GM19468 (cell line): ENCODE results near the gene TMEM163.
"Not testable (repeated sequence)": the region's sequence is repeated elsewhere in the genome, so short reads cannot be mapped to it uniquely, and the experiment has no call there.

Source experiments
- ATAC-seq: cut with Tn5 transposase; IDR thresholded peaks from one replicate; pipeline ENCODE4 v1.9.1; 2021; ENCODE audit warnings: mild to moderate bottlenecking, moderate library complexity, moderate number of reproducible peaks; ENCODE audit not compliant: unreplicated experiment; ENCODE audit errors: extremely low read depth

The TMEM163 gene

DNA sequence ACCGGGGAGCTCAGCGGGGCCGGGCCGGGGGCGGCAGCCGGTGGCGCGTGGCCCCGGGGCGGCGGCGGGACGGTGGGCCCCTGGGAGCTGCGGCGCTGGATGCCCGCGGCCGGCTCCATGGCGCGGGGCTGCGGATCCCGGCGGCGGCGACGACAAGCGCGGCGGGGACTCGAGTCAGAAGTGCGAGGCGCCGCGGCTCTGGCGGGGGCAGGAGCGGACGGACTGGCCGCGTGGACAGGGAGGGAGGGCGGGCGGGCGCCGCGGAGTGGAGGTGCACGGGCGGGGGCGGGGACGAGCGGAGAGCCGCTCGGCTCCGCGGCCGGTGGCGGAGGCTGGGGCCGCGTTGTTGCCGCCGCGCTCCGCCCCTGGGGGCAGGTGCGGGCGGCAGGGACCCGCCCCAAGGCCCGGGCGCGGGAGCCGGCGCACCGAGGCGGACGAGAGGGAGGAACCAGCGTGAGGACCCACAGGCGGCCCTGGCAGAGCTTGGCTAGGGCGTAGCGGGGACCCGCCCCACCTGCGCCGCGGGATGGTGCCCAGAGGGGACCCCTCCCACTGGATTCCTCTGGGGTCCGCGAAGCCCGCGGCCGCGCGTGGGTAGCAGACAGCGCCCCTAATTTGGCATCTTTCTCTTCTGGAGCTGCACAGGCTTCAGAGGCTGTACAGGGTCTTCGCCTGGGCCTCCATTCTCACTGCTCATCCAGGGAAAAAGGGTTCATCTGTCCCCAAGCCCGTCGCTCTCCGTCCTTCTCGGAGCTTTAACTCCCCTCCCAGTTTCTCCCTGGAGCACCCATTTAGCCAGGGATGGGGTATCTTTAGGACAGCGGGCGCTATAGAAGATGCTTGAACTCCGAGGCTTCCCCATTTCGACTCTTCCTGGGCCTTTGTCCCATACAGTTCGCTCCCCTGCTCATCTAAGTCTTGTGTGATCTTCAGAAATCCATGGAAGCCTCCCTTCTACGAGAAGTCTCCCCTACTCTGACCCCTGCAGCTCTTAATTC is at the start of gene TMEM163:
TMEM163 (minus strand) TSS at position 184 of the 998 bp plus-strand sequence.
- ATAC-seq = no peak

DNA sequence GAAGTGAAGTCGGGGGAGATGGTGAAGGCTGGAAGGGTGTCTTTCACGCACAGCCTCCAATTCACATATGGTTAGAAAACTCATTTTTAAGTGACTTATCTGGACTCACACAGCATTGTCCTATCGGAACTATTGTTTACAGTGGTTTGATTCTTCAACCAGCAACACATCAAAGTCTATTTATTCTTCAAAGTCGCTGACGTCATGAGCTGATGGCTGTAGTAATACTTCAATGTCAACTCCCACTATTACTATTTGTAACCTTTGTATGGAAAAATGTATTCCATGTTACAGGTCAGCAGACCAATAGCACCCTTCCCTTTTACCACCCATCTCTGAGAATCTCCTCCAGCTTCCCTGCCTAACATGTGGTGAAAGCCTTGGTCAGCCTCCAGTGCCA is 47.8 kb upstream of the TMEM163 start:
- ATAC-seq = no peak

DNA sequence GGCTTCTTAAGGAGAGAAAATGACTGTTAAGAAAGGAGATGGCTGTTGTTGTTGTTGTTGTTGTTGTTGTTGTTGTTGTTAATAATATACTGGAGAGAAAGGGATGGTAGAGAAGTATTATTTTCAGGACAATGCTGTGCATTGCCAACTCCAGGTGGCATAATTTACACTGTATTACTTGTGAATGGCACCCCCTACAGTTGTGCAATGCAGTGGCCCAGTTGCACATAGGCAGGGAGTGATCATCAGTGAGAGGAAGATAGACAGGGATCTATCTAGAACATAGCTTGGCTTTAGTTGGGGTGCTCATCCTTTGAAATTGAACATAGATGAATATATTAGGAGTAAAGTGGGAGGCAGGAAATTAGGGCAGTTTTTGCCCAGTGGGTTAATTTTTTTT is 47.2 kb upstream of the TMEM163 start:
- no peak for ATAC-seq

DNA sequence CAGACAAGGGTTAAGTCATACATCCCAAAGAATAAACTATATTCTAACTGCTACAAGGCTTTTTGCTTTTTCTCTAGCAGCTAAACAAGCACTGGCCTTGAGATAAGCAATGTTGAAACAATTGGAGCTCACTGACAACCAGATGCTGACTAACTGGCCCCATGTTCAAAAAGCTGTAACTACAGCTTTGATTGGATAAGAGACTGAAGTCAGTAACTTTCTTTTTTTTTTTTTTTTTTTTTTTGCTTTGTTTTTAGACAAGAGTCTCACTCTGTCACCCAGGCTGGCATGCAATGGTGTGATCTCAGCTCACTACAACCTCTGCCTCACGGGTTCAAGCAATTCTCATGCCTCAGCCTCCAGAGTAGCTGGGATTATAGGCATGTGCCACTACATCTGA is 45.4 kb upstream of the TMEM163 start:
- no peak for ATAC-seq

DNA sequence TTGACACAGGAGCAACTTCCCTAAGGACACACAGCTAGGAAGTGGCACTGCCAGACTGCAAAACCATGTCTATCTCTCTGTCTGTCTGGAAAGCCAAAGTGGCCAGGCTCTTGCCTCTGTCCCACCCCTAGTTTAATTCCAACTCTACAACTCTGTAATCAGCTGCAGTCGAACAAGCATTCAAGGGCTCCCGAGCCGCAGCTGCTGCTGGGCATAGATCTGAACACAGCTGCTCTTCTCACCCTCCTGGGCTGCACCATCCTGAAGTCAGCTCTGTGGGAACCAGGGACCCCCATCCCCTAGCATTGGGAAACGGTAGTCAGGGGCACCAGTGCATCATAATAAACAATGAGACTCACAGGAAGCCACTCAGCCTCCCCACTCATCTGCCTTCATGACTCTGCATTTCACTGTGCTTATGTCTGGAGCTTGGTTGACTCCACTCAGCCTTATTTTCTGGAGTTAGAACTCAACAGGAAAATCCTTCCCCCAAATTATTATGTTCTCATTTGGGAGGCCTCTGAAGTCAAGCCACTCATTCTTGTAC is 44.4 kb upstream of the TMEM163 start:
- no peak for ATAC-seq

DNA sequence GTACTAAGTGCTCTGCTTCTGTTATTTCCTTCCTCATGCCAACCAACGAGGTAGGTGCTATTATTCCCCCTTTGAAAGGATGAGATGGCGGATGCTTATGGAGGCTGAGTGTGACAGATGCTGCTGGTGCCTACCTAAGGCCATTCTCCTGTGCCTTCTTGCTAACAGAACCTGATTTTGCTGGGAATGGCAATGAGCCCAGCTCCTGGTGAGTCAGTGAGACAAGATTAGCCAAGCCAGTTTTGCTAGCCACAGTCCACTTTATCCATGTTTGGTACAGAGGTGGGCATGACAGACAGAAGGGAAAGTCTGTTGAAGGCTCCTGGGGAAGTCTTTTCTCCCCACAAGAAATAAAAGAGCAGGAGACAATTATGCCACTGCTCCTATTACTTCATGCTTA is 43.7 kb upstream of the TMEM163 start:
- no peak for ATAC-seq

DNA sequence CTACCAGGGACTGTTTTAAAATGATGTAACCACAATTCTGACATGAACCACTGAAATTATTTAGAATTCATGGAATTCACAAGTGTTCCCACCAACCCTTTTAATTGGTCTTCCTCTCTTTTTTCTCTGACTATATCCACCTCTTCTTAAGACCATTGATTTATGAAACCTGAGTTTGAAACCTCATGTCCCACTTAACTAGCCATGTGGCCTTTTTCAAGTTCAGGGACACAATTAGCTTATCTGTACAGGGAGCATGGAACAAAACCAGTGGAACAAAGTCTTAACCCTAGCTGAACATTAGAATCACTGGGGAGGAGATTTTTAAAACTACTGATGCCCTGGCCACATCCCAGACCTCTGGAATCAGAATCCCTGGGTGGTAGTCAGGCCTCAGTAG is 41.6 kb upstream of the TMEM163 start:
- no peak for ATAC-seq

DNA sequence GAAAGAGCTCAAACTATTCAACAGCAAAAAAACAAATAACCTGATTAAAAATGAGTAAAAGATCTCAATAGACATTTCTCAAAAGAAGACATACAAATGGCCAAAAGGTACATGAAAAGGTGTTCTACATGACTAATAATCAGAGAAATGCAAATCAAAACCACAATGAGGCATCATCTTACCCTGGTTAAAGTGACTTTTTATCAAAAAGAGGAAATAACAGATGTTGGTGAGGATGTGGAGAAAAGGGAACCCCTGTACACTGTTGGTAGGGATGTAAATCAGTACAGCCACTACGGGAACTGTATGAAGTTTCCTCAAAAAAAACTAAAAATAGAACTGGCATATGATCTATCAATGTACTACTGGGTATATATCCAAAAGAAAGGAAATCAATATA is 39.8 kb upstream of the TMEM163 start:
- ATAC-seq = peak; percentile 80

DNA sequence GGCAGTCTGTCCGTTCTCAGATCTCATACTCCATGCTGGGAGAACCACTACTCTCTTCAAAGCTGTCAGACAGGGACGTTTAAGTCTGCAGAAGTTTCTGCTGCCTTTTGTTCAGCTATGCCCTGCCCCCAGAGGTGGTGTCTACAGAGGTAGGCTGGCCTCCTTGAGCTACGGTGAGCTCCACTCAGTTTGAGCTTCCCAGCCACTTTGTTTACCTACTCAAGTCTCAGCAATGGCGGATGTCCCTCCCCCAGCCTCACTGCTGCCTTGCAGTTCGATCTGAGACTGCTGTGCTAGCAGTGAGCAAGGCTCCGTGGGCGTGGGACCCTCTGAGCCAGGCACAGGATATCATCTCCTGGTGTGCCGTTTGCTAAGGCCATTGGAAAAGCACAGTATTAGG is 33.2 kb upstream of the TMEM163 start:
- not testable (repeated sequence) for ATAC-seq

DNA sequence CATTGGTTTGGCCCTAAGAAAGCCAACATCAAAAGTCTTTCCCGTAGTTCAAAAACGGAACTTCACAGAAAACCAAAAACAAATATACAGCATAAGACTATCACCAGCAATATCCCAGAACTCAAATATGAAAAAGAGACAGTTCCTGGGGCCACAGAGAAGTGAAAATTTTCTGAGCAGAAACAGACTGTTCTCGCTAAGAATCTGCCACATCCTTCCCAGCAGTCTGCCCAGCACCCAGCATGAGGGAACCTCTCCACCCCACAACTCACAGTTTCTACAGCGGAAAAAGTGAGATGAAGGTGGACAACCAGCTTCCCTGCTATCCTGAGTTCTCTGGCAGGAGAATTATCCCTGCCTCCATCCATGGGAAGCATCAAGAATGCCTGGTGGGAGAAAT is 26.7 kb upstream of the TMEM163 start:
- no peak for ATAC-seq

DNA sequence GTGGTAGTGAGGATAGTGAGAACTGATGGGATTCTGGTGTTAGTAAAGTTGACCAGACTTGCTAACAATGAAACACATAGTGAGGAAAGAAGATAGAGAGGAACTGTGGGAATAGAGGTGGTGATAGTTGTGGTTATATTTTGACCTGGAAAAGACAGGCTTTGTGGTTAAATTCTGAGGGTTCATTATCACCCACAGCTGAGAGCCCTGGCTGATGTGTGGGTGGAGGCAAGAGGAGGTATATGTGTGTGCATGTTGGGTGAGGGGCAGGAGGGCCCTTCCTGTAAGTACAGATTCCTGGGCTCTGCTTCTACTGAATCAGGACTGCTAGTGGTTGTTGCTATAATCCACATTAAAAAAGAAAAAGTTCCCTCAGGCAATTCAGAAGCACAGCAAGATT is 26.2 kb upstream of the TMEM163 start:
- no peak for ATAC-seq

DNA sequence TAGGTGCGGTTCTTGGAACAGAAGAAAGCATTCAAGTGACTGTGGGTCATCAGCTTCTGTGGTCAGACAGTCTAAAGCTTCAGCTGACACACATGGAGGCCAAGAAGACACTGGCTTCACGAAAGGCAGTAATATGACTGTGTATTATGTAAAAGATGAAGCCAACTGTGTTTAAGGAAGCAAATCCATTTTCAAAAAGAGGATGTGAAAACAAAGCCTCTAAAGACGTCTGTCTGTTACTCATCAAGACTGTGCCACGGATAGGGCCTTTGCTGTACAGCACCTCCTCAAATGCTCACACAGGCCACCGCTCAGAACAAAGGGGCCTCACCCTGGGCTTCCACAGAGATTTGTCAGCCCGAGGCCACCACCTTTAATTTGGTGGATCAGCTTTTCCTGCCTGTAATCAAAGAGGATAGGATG is 21.1 kb upstream of the TMEM163 start:
- peak; percentile 95 for ATAC-seq

DNA sequence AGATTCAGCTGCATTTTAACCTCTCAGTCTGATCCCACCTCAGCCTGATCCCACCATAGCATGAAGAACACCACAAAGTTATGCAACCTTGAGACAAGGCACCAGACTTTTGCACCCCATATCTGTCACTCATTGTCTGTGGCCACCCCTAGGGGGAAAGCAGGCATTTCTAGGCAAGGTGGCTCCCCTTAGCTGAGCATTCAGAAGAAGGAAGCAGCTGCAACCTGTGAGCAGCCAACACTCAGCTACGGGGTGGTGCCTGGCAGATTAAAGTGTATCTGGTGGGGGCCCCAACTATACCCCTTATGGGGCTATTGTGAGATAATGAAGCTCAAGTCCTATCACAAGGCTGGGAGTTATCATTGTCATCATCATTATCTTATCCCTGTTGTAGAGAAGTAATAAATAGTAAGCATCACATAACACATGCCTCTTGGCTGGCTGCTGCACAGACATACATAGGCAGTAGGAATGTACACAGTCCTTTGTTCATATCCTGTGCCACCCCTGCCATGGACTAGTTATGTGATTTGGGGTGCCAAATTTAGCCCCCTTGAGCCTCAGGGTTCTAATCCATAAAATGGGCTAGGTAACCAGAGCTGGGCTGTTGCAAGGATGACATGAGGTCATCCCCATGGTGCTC is 20.6 kb upstream of the TMEM163 start:
- no peak for ATAC-seq

DNA sequence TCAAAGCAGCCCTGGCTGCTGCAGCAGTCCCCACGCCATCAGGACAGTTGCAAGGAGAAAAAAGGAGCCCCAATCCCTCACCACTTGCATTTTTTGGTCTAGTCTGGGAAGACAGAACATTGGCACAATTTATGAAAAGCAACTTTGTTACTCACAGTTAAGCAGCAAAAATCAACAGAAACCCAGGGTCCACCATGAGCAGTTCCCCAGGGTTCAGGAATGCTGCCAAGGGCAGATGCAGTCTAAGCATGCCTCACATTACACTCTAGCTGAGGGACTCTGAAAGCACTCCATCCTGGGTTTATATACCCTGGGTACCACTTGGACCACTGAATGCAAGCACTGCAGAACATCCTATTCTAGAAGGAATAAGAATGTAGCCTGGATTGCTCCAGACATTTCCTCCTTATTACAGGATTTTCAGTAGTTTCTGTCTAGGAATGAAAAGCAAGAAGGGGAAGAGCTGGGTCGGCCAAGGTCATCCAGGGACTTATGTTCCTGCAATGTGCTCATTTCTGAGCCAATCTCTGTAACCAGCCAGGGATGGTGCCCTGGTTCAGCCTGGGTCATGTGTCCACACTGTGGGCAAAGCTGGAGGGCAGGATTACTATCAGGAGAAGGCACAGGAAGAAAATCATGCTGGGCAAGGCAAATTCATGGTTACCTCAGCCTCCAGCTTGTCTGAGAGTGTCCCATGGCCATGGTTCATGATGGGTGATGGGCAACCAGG is 19.5 kb upstream of the TMEM163 start:
- ATAC-seq = no peak

DNA sequence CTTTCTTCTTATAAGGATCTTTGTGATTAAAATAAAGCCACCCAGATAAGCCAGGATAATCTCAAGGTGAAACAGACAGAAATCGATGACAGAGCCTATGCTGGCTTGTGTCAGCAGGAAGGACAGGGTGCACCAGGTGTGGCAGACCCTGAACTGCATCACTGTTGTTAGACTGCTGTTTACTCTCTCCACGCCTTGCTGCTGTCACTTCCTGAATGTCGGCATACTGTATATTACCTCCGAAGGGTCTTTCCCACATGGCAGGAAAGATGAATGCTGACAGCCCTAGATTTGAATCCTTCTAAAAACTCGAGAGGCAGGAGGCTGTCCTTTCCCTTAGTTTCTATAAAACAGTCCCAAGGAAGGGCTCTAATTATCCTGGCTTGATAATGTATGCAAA is 18.9 kb upstream of the TMEM163 start:
- ATAC-seq = no peak

DNA sequence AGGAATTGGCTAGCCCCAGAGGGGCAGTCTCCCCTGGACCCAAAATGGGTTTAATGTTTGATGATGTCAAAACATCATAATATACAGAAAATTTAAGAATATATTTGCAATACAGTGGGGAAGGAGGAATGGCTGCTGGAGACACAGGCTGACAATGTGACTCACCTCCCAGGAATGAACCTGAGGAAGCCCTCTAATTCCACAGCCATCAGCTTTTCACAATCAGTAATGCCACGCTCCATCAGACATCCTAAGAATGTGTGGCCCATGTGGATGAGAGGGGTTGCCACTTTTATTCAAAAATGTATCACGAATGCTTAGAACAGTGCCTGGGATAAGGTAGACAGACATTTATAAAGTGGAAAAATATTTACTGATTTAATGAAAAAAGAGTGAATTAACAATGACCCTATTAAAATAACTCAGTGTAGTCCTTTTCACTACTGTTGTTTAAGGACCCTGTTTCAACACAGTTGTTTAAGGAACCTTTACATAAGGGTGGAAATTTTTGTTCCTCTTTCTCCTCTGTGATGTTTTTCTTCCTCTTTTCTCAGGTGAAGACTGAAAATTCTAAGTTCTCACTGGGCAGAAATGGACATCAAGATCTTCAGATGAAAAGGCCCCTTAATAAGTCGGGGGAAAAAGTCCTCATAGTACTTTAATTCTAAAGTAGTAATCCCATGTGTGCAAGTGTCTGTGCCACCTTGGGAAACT is 17.5 kb upstream of the TMEM163 start:
- no peak for ATAC-seq

DNA sequence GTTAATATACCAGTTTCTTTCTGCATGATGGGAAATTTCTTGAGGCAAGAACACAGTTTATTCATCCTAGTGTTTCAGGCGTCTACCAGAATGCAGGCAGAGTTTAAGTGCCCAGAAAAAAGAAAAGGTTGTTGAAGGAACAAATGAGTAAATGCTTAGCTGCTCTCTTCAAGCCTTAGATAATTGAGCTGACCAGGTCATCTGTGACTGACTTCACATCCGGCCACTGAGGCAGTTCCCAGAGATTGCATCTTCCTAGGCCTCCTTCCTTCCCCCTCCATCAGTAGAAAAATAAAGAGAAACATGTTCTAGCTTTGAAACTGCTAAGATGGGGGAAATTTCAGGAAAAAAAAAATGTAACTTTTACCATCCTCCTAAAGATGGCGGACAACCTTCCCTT is 9.4 kb upstream of the TMEM163 start:
- no peak for ATAC-seq

DNA sequence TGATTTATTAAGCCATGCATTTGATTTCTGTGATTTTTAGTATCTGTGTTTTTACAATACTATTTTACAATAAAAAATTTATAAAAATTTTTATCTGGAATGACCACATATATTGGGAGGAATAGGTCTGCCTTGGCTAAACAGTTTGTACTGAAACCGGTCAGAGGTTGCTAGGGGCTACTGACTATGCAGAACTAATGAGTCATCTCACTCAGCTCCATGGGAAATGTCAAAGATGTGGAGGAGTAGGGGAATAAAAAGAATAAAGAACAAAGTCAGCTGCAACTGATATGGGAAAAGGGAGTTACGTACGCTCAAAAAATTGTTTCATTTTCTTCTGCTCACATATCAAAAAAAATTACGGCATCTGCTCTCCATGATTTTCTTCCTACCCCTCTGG is 8.6 kb upstream of the TMEM163 start:
- no peak for ATAC-seq

DNA sequence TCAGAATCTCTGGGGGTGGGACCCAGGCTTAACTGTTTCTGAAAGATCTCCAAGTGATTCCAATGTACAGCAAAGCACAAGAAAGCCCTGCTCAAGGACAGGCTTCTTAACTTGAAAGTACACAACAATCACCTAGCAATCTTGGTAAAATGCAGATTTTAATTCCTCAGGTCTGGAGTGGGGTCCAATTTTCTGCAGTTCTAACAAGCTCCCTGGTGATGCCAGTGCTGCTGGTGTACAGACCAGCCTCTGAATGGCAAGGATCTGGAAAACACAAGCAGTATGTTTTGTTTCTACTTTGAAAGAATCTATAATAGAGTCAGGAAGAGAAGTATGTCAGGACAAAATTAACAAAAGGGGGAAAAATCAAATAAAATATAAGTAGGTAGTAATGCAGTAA is 7.8 kb upstream of the TMEM163 start:
- ATAC-seq = no peak

DNA sequence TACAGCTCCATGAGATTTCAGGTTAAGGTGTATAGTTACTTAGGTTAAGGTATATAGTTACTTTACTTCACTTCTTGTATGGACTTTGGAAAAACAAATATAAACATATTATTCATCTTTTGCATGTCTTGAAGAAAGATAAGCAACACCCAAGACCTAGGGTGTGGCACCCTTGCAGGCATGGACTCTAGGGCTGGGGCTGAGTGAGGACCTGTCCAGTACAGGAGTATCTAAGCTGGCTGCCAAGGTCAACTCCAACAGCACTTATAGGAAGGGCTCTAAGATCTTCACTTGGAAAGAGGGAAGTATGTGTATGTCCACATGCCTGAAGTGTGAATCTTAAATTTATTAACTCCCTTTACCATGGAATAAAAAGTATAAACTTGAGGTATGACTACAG is 7.1 kb upstream of the TMEM163 start:
- no peak for ATAC-seq
